CD4-positive, alpha-beta T cell treated with Interleukin-6 for 4 hours (primary cell): Measurements from ENCODE around the gene AMPH.
A peak's percentile ranks its signal among the peaks of the same experiment; 100 is the strongest.
"Not testable (repeated sequence)": the region's sequence is repeated elsewhere in the genome, so short reads cannot be mapped to it uniquely, and the experiment has no call there.

Source experiments
- DNase-seq: peaks from one replicate; pipeline ENCODE4 v3.0.0-alpha.2; 2020; ENCODE audit warnings: mixed read lengths

The AMPH gene

DNA sequence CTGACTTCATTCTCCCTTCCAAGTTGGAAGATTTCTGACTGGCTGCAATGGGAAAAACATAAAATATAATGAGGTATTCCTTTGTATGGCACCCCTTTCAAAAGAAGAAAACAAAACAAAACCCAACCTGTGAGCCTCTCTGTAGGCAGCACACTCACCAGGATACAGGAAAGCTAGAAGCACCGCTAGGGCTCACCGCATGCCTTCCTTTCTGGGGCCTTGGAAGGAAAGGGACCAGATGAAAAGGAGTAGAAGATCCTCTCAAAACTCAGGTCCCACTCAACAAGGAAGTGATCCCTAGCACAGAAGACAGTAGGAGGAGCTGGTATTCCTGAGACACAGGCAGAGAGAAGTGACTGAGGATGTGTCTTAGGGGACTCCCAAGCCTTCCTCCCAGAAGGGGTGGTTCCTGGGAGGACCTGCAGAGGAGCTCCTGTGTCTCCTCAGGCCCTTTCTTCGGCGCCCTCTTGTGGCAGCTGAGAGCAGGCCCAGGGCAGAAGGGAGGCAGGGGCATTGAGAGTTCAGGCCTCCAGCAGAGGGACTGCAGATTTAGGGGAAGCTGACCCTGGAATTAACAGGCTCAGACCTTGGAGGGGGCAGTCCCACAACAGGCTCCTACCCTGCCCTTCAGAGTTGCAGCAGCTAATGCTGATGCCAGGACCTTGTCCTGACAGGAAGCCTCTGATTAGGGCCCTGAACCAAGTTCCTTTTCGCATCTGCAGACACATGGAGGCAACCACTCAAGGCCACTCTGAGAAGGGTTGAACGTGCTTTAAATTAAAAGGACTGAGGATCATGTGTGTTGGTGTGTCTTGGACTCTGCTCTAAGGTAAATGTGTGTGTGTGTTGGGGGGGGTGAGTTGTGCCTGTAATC is 285.6 kb downstream of the AMPH start:
- peak; percentile 66 for DNase-seq

DNA sequence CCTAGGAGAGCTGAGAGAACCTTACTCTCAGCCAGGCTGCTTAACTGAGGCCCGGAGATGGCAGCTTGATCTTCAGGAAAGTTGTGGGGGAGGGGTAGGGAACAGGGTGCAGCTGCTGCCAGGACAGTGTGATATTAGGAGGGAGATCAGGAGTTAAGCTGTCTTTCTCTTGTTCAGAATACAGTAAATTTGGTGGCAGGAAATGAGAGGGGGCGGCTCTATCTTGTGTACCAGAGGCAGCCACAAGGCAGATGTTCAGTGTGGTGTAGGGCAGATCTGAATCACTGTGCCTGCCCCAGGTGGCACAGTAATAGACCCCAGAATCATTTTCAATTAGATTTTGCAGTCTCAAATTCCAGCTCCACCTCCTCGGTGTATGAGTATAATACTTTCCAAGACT is 286.4 kb downstream of the AMPH start:
- DNase-seq = peak; percentile 58

- not testable (repeated sequence) for DNase-seq
Measured at GRCh38 chr7:38342135-38342534, 289.0 kb downstream of the AMPH start.

DNA sequence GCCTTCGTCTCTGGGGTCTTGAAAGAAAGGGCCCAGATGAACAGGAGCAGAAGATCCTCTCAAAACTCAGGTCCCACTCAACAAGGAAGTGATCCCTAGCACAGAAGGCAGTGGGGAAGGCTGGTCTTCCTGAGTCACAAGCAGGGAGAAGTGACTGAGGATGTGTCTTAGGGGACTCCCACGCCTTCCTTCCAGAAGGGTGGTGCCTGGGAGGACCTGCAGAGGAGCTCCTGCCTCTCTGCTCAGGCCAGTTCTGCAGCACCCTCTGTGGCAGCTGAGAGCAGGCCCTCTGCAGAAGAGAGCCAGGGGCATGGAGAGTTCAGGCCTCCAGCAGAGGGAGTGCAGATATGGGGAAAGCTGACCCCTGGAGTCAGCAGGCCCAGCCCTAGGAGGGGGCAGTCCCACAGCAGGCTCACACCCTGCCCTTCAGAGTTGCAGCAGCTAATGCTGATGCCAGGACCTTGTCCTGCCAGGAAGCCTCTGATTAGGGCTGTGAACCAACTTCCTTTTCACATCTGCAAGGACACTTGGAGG is 289.9 kb downstream of the AMPH start:
- not testable (repeated sequence) for DNase-seq

DNA sequence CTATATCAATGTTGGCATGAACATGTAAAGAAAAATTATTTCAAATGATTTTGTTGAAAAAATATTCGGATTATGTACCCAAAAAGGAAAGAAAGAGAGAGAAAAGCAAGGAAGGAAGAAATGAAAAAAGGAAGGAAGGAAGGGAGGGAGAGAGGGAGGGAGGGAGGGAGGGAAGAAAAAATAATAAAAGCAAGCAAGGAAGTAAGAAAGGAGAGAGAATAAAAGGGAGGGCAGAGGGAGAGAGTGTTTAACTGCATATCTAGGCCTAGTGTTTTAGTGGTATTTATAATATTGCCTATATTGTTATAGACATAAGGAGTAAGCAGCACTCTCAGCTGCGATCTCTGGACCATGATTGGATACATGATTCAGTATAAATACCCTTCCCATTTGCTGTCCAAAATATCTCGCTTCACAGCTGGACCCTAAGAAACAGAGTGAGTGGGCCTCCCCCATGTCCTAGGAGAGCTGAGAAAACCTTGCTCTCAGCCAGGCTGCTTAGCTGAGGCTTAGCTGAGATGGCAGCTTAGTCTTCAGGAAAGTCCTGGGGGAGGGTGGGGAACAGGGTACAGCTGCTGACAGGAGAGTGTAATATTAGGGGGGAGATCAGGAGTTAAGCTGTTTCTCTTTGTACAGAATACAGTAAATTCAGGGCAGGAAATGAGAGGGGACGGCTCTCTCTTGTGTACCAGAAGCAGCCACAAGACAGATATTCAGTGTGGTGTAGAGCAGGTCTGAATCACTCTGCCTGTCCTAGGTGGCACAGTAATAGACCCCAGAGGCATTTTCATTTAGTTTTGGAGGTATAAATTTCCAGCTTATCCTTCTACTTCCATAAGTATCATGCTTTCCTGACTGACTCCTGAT is 291.0 kb downstream of the AMPH start:
- peak; percentile 35 for DNase-seq

GRCh38 chr7:38336148-38336515 is 295.0 kb downstream of the AMPH start:
- not testable (repeated sequence) for DNase-seq

GRCh38 chr7:38335492-38336147 is 295.6 kb downstream of the AMPH start:
- peak; percentile 85 for DNase-seq

- no peak for DNase-seq
Measured at GRCh38 chr7:38335128-38335491, 296.1 kb downstream of the AMPH start.

GRCh38 chr7:38334163-38334562 is 297.0 kb downstream of the AMPH start:
- DNase-seq = no peak
